HEK293T (cell line): Measurements from ENCODE around the gene GPBAR1.

Source experiments
- FOXA1 ChIP-seq: fragments of 450-650 bp; IDR thresholded peaks from 2 replicates; pipeline ENCODE4 v1.6.1; 2016; ENCODE audit warnings: mild to moderate bottlenecking
- FOXM1 ChIP-seq: fragments of 450-650 bp; IDR thresholded peaks from 2 replicates; pipeline ENCODE4 v1.6.1; 2017; ENCODE audit warnings: mild to moderate bottlenecking, borderline replicate concordance
- HDGF ChIP-seq: fragments of 450-650 bp; IDR thresholded peaks from 2 replicates; pipeline ENCODE4 v1.6.1; 2017; ENCODE audit warnings: antibody characterized with exemption, borderline replicate concordance
- SP1 ChIP-seq: fragments of 450-650 bp; IDR thresholded peaks from 2 replicates; pipeline ENCODE4 v1.6.1; 2017
- TARDBP ChIP-seq: fragments of 450-650 bp; IDR thresholded peaks from 2 replicates; pipeline ENCODE4 v1.6.1; 2016

- no peak for TF ChIP-seq SP1
- TF ChIP-seq FOXM1, result no peak
- no peak for TF ChIP-seq HDGF
- TF ChIP-seq TARDBP, result no peak
- no peak for TF ChIP-seq FOXA1
Observed at GRCh38 chr2:218245214-218245613, 15.6 kb upstream of the GPBAR1 start.
